GM23338 (cell line): ENCODE results near the gene SLC27A4. TPM values are rescaled to one million over a fixed set of nuclear protein-coding genes. Genes with fewer than 3 reads are reported as not detected.

Experiments
- ATAC-seq: fragments of 200-7000 bp; cut with Tn5 transposase; 3 replicates; pipeline ENCODE4 v1.9.1; 2020
- DNase-seq: peaks from one replicate; pipeline ENCODE4 v3.0.0-alpha.2; 2015; ENCODE audit warnings: low spot score
- H2AFZ ChIP-seq: fragments of 200-600 bp; sonication (generic); 2 replicates; pipeline ENCODE4 v1.8.0; 2016; ENCODE audit warnings: antibody characterized with exemption, mild to moderate bottlenecking, moderate library complexity
- H3F3A ChIP-seq: fragments of 200-600 bp; sonication (generic); replicated peaks from 2 replicates; pipeline ENCODE4 v1.8.0; 2017; ENCODE audit warnings: antibody characterized with exemption, mixed run types, low read depth
- H3K27ac ChIP-seq: fragments of 200-600 bp; sonication (generic); 2 replicates; pipeline ENCODE4 v1.6.1; 2016; ENCODE audit warnings: low read depth
- H3K27me3 ChIP-seq: fragments of 200-600 bp; sonication (generic); 2 replicates; pipeline ENCODE4 v1.8.0; 2016; ENCODE audit warnings: mild to moderate bottlenecking, mixed run types, moderate library complexity; ENCODE audit not compliant: insufficient read depth
- H3K36me3 ChIP-seq: fragments of 200-600 bp; sonication (generic); 2 replicates; pipeline ENCODE4 v1.8.0; 2016; ENCODE audit warnings: mild to moderate bottlenecking; ENCODE audit not compliant: insufficient read depth
- H3K4me1 ChIP-seq: fragments of 200-600 bp; sonication (generic); 2 replicates; pipeline ENCODE4 v1.8.0; 2016; ENCODE audit warnings: mild to moderate bottlenecking, moderate library complexity; ENCODE audit not compliant: insufficient read depth
- H3K4me2 ChIP-seq: fragments of 200-600 bp; sonication (generic); 2 replicates; pipeline ENCODE4 v1.7.1; 2017; ENCODE audit warnings: mixed run types
- H3K4me3 ChIP-seq: fragments of 200-600 bp; sonication (generic); 2 replicates; pipeline ENCODE4 v1.6.1; 2016; ENCODE audit warnings: mixed run types
- H3K79me2 ChIP-seq: fragments of 200-600 bp; sonication (generic); replicated peaks from 2 replicates; pipeline ENCODE4 v1.8.0; 2017; ENCODE audit warnings: mild to moderate bottlenecking; ENCODE audit not compliant: insufficient read depth
- H3K9me2 ChIP-seq: fragments of 200-600 bp; sonication (generic); 2 replicates; pipeline ENCODE4 v1.8.0; 2017; ENCODE audit not compliant: insufficient read depth
- H4K20me1 ChIP-seq: fragments of 200-600 bp; sonication (generic); replicated peaks from 2 replicates; pipeline ENCODE4 v1.8.0; 2017; ENCODE audit warnings: mild to moderate bottlenecking; ENCODE audit not compliant: insufficient read depth
- H3K27ac Mint-ChIP-seq: 2 replicates; pipeline ENCODE4 v1.8.0; 2020; ENCODE audit warnings: inconsistent platforms, mild to moderate bottlenecking, moderate library complexity, mixed read lengths
- H3K27me3 Mint-ChIP-seq: 3 replicates; pipeline ENCODE4 v1.8.0; 2022; ENCODE audit warnings: low read depth, mild to moderate bottlenecking, moderate library complexity, mixed read lengths, inconsistent platforms; ENCODE audit not compliant: insufficient read depth, poor library complexity
- H3K36me3 Mint-ChIP-seq: 3 replicates; pipeline ENCODE4 v1.8.0; 2021; ENCODE audit warnings: low read depth, mild to moderate bottlenecking, inconsistent platforms, moderate library complexity, mixed read lengths
- H3K4me1 Mint-ChIP-seq: 3 replicates; pipeline ENCODE4 v1.8.0; 2020; ENCODE audit warnings: mild to moderate bottlenecking, inconsistent platforms, mixed read lengths
- H3K4me3 Mint-ChIP-seq: 3 replicates; pipeline ENCODE4 v1.8.0; 2021; ENCODE audit warnings: moderate library complexity, mild to moderate bottlenecking, inconsistent platforms, mixed read lengths
- H3K9me3 Mint-ChIP-seq: 3 replicates; pipeline ENCODE4 v1.8.0; 2020; ENCODE audit warnings: moderate library complexity, mild to moderate bottlenecking, inconsistent platforms, mixed read lengths
- CREB1 ChIP-seq: fragments of 250-450 bp; sonication (Bioruptor Pico); IDR thresholded peaks from 2 replicates; pipeline ENCODE4 v1.5.0; 2020; ENCODE audit warnings: low read depth, mild to moderate bottlenecking, moderate library complexity
- EZH2 ChIP-seq: fragments of 200-600 bp; sonication (generic); IDR thresholded peaks from one replicate; pipeline ENCODE4 v1.8.0; 2017; ENCODE audit warnings: antibody characterized with exemption, mild to moderate bottlenecking, low read depth; ENCODE audit not compliant: unreplicated experiment
- EZH2phosphoT487 ChIP-seq: fragments of 200-600 bp; sonication (generic); IDR thresholded peaks from one replicate; pipeline ENCODE4 v1.8.1; 2018; ENCODE audit warnings: antibody characterized with exemption; ENCODE audit not compliant: unreplicated experiment
- NANOG ChIP-seq: IDR thresholded peaks from 2 replicates; pipeline ENCODE4 v1.6.1; 2016; ENCODE audit warnings: antibody characterized with exemption, borderline replicate concordance
- POLR2AphosphoS5 ChIP-seq: IDR thresholded peaks from 2 replicates; pipeline ENCODE4 v1.6.1; 2016; ENCODE audit warnings: antibody characterized with exemption, low read depth
- STAT1 ChIP-seq: IDR thresholded peaks from one replicate; pipeline ENCODE4 v1.6.1; 2016; ENCODE audit warnings: antibody characterized with exemption; ENCODE audit not compliant: unreplicated experiment
- ZNF114 ChIP-seq: fragments of 250-450 bp; sonication (Bioruptor Pico); IDR thresholded peaks from 2 replicates; pipeline ENCODE4 v1.5.0; 2020; ENCODE audit warnings: mild to moderate bottlenecking, moderate library complexity
- ZNF331 ChIP-seq: fragments of 250-450 bp; sonication (Bioruptor Pico); IDR thresholded peaks from 2 replicates; pipeline ENCODE4 v1.5.0; 2020; ENCODE audit warnings: low read depth, mild to moderate bottlenecking, moderate library complexity
- polyA plus RNA-seq: library from polyadenylated mRNA; unstranded; fragments of >200 nt; fragmentation: Nextera tagmentation; extraction: Ambion mirVana; gene quantifications from 2 replicates; pipeline ENCODE4 v1.2.1, GENCODE V29; 2016
- total RNA-seq: library from RNA; depleted of rRNA; stranded (reverse); fragments of >200 nt; shearing (Covaris generic); gene quantifications from 2 replicates; pipeline ENCODE4 v1.2.3, GENCODE V29; 2014
- TF ChIP-seq, protein P1 (sequence below), 2 experiments: fragments of 200-600 bp in 1 of 2; sonication (generic) in 1 of 2; conservative IDR thresholded peaks; 2 replicates each; pipeline versions ENCODE4 v1.5.1 to v1.6.1; 2016 to 2017; ENCODE audit warnings: antibody characterized with exemption in 2 of 2, low read depth in 2 of 2, mild to moderate bottlenecking in 2 of 2, moderate library complexity in 1 of 2
- TF ChIP-seq, protein P2 (sequence below): IDR thresholded peaks from one replicate; pipeline ENCODE4 v1.6.1; 2018; ENCODE audit warnings: antibody characterized with exemption; ENCODE audit not compliant: unreplicated experiment

SLC27A4 gene
- total and polyA plus RNA-seq, 2 experiments from 2014 or later = 7.9 to 25.3 TPM

GRCh38 chr9:128333451-128333869, 6.9 kb upstream of the SLC27A4 start:
- no peak overlapping the region for H2AFZ ChIP-seq
- DNase-seq (no peak), ATAC-seq (no peak)
- H4K20me1 ChIP-seq = no peaks in the 10 kb centered on the region
- no peak overlapping the region for H3K4me3 Mint-ChIP-seq
- H3K27me3 ChIP-seq = no peaks in the 10 kb centered on the region
- H3K4me2 ChIP-seq = no peak overlapping the region
- H3K9me2 ChIP-seq = no peaks in the 10 kb centered on the region
- TF ChIP-seq NANOG (no peak), ZNF114 (CRISPR knock-in tag) (no peak), EZH2 (no peak), STAT1 (no peak), ZNF331 (CRISPR knock-in tag) (no peak)
- TF ChIP-seq, protein P1, sequence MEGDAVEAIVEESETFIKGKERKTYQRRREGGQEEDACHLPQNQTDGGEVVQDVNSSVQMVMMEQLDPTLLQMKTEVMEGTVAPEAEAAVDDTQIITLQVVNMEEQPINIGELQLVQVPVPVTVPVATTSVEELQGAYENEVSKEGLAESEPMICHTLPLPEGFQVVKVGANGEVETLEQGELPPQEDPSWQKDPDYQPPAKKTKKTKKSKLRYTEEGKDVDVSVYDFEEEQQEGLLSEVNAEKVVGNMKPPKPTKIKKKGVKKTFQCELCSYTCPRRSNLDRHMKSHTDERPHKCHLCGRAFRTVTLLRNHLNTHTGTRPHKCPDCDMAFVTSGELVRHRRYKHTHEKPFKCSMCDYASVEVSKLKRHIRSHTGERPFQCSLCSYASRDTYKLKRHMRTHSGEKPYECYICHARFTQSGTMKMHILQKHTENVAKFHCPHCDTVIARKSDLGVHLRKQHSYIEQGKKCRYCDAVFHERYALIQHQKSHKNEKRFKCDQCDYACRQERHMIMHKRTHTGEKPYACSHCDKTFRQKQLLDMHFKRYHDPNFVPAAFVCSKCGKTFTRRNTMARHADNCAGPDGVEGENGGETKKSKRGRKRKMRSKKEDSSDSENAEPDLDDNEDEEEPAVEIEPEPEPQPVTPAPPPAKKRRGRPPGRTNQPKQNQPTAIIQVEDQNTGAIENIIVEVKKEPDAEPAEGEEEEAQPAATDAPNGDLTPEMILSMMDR (conservative IDR thresholded peaks at IDR 0.05; ENCODE audit: low read depth in 2 of 2) = no peak
- H3K27ac ChIP-seq = no peak overlapping the region
- H3K36me3 ChIP-seq = no peaks in the 10 kb centered on the region
- H3K9me3 Mint-ChIP-seq = no peaks in the 10 kb centered on the region
- H3K4me1 ChIP-seq = no peaks in the 10 kb centered on the region
- H3K36me3 Mint-ChIP-seq = peaks cover 2% of the 10 kb centered on the region; the same call in 1 of the 3 replicates
- H3K27me3 Mint-ChIP-seq = peaks cover 7% of the 10 kb centered on the region
- H3K27ac Mint-ChIP-seq = no peak overlapping the region
- H3K4me1 Mint-ChIP-seq = no peaks in the 10 kb centered on the region
- H3F3A ChIP-seq = no peaks in the 10 kb centered on the region
- no peaks in the 10 kb centered on the region for H3K79me2 ChIP-seq
- H3K4me3 ChIP-seq = no peak overlapping the region

DNA sequence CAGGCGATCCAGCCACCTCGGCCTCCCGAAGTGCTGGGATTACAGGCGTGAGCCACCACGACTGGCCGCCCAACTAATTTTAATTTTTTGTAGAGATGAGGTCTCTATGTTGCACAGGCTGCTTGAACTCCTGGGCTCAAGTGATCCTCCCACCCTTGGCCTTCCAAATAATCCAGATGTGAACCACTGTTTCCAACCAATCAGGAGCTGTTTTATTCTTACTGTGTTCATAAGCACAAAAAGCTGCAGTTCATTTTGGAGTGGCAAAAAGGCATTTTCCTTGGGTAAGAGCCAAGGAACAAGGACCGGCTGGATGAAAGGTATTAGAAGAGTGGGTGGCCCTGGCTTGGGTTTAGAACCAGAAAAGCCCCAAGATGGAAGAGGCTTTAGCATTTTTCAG, 5.2 kb upstream of the SLC27A4 start:
- ATAC-seq = no peak
- Mint-ChIP-seq H3K9me3 (0 out of 3 replicates have a peak, but pooled peaks cover 3% of the 10 kb centered on the region), H3K4me1 (no peaks in the 10 kb centered on the region), H3K27ac (no peak overlapping the region), H3K27me3 (peaks cover 10% of the 10 kb centered on the region), H3K36me3 (peaks cover 2% of the 10 kb centered on the region; the same call in 1 of the 3 replicates), H3K4me3 (no peak overlapping the region)
- no peak for DNase-seq
- H3K4me2 ChIP-seq = no peak overlapping the region
- H3K27ac ChIP-seq = no peak overlapping the region
- H3K27me3 ChIP-seq = no peaks in the 10 kb centered on the region
- no peaks in the 10 kb centered on the region for H3K4me1 ChIP-seq
- H3K9me2 ChIP-seq = no peaks in the 10 kb centered on the region
- no peaks in the 10 kb centered on the region for H3K36me3 ChIP-seq
- no peak overlapping the region for H2AFZ ChIP-seq
- no peaks in the 10 kb centered on the region for H3K79me2 ChIP-seq
- peaks cover 3% of the 10 kb centered on the region; the same call in 1 of the 2 replicates for H3F3A ChIP-seq
- H4K20me1 ChIP-seq = no peaks in the 10 kb centered on the region
- no peak overlapping the region for H3K4me3 ChIP-seq
- TF ChIP-seq, protein P2, sequence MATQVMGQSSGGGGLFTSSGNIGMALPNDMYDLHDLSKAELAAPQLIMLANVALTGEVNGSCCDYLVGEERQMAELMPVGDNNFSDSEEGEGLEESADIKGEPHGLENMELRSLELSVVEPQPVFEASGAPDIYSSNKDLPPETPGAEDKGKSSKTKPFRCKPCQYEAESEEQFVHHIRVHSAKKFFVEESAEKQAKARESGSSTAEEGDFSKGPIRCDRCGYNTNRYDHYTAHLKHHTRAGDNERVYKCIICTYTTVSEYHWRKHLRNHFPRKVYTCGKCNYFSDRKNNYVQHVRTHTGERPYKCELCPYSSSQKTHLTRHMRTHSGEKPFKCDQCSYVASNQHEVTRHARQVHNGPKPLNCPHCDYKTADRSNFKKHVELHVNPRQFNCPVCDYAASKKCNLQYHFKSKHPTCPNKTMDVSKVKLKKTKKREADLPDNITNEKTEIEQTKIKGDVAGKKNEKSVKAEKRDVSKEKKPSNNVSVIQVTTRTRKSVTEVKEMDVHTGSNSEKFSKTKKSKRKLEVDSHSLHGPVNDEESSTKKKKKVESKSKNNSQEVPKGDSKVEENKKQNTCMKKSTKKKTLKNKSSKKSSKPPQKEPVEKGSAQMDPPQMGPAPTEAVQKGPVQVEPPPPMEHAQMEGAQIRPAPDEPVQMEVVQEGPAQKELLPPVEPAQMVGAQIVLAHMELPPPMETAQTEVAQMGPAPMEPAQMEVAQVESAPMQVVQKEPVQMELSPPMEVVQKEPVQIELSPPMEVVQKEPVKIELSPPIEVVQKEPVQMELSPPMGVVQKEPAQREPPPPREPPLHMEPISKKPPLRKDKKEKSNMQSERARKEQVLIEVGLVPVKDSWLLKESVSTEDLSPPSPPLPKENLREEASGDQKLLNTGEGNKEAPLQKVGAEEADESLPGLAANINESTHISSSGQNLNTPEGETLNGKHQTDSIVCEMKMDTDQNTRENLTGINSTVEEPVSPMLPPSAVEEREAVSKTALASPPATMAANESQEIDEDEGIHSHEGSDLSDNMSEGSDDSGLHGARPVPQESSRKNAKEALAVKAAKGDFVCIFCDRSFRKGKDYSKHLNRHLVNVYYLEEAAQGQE = no peak
- TF ChIP-seq CREB1 (CRISPR knock-in tag) (no peak), ZNF114 (CRISPR knock-in tag) (no peak), EZH2phosphoT487 (no peak), STAT1 (no peak), POLR2AphosphoS5 (no peak)
- TF ChIP-seq, protein P1 (conservative IDR thresholded peaks at IDR 0.05; ENCODE audit: low read depth in 2 of 2) = no peak
